Ecto neural progenitor cell (in vitro differentiated cells): Measurements from ENCODE around the gene ZNF423.
"Not testable (repeated sequence)": the region's sequence is repeated elsewhere in the genome, so short reads cannot be mapped to it uniquely, and the experiment has no call there.

Experiments
- DNase-seq: peaks from one replicate; pipeline ENCODE4 v3.0.0-alpha.2; 2018; ENCODE audit warnings: low spot score

Gene ZNF423

GRCh38 chr16:49696414-49697101 is 159.4 kb downstream of the ZNF423 start:
- peak; percentile 91 for DNase-seq

GRCh38 chr16:49695782-49696413 is 160.0 kb downstream of the ZNF423 start:
- no peak for DNase-seq

GRCh38 chr16:49693445-49693844 is 162.5 kb downstream of the ZNF423 start:
- DNase-seq: no peak

DNA sequence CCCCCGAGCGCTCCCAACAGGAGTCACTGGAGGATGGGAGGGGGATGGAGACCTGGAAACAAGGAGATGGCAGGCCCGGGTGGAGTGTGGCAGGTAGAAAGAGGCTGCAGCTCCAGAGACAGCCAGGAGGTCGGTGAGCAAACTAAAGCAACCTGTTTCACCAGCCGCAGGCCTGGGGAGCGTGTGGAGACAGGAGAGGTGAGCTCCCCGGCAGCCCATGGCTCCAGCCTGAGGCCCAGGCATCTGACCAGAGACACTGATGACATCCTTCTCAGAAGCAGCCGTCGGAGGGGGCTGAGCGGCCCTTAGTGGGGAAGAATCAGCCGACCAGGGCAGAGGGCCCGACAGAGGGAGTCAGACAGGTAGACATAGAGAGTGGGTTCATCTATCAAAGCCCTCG is 165.1 kb downstream of the ZNF423 start:
- DNase-seq: no peak

- no peak for DNase-seq
These were observed 167.7 kb downstream of the ZNF423 start for GRCh38 chr16:49688036-49688697.

GRCh38 chr16:49687476-49688002 is 168.4 kb downstream of the ZNF423 start:
- no peak for DNase-seq

DNA sequence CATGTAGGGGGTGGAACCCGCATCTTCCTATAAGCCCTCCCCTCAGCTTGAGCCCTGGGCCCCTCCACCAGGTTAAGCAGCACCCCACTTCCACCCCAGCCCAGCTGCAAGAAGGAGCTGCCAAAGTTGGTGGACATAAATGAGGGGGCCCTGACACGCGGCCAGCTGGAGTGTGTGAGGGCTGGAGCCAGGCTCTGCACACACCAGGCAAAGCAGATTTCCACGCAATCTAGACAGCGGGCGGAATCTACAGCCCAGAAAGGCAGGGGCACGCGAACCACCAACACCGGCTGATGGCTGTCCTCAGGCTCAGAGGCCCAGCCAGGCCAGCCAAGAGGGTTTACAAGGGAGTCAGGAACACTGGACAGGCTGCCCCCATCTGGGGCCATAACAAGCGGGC is 171.2 kb downstream of the ZNF423 start:
- no peak for DNase-seq

GRCh38 chr16:49682577-49683165 is 173.2 kb downstream of the ZNF423 start:
- no peak for DNase-seq

GRCh38 chr16:49681217-49681883 is 174.6 kb downstream of the ZNF423 start:
- no peak for DNase-seq

GRCh38 chr16:49679095-49679494 is 176.8 kb downstream of the ZNF423 start:
- no peak for DNase-seq

DNA sequence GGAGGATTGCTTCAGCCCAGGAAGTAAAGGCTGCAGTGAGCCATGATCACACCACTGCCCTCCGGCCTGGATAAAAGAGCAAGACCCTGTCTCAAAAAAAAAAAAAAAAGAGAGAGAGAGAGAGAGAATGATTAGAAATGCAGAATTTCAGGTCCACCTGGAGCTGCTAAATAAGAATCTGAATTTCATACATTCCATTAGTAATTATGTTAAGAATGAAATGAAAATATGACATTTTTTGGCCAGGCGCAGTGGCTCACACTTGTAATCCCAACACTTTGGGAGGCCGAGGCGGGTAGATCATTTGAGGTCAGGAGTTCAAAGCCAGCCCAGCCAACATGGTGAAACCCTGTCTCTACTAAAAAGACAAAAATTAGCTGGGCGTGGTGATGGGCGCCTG is 178.3 kb downstream of the ZNF423 start:
- DNase-seq: not testable (repeated sequence)

- no peak for DNase-seq
These were observed 180.5 kb downstream of the ZNF423 start for GRCh38 chr16:49675413-49675812.

- no peak for DNase-seq
These were observed 180.9 kb downstream of the ZNF423 start for GRCh38 chr16:49674990-49675389.

DNA sequence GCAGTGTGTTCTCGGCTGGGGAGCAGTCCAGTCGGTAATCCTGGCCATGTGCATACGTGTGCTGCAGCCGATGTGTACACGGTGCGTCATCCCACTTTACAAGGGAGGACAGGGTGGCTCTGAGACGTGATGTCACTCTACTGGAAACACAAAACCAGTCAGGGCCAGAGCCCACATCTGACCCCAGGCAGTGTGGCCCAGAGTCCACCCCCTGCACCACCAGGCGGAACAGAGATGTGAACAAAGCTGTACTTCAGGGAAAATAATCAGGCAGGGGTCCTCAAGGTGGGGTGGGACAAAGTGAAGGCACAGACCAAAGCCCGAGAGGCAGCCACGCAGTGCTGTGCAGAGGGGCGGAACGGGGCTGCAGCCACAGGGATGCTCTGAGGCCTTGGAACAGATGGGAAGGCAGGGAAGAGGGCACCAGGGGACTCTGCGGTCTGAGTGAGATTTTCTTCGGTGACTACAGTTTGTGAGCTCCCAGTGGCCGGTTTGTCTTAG is 181.5 kb downstream of the ZNF423 start:
- no peak for DNase-seq

DNA sequence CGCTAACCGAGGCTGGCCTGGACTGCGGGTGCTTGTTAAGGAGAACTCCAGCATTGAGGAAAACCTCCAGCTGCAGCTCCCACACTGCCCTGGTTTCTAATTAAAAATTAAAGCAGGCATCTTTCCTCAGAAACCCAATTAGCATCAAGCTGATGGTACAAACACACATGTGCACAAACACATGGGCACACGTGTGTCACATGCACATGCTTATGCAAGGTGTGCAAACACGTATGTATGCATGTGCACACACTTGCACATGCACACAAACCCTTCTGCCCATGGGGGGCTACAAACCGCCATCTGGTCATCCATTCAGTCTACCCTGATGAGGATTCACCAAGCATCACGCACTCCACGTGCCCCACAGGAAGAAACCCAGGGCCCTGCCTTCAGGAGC is 182.5 kb downstream of the ZNF423 start:
- DNase-seq: no peak

- DNase-seq: no peak
These were observed 183.2 kb downstream of the ZNF423 start for GRCh38 chr16:49672753-49673152.

- DNase-seq: no peak
These were observed 184.6 kb downstream of the ZNF423 start for GRCh38 chr16:49671333-49671732.

DNA sequence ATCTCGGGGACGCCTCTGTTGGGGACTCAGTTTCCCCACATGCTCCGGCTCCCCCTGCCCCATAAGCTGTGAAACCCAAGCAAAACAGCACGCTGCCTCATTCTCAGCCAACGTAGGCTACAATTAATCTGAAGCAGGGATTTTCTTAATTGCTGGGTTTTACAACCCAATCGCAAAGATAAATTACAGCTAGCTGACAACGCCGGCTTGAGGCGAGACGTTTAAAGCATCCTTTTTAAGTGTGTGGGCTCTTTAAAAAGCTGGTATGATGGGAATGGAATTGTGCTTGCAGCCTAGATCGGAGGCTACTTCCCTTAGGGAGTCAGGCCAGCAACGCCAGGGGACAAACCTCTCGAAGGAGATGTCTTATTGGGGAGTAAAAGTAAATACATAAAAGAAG is 185.3 kb downstream of the ZNF423 start:
- DNase-seq: no peak

DNA sequence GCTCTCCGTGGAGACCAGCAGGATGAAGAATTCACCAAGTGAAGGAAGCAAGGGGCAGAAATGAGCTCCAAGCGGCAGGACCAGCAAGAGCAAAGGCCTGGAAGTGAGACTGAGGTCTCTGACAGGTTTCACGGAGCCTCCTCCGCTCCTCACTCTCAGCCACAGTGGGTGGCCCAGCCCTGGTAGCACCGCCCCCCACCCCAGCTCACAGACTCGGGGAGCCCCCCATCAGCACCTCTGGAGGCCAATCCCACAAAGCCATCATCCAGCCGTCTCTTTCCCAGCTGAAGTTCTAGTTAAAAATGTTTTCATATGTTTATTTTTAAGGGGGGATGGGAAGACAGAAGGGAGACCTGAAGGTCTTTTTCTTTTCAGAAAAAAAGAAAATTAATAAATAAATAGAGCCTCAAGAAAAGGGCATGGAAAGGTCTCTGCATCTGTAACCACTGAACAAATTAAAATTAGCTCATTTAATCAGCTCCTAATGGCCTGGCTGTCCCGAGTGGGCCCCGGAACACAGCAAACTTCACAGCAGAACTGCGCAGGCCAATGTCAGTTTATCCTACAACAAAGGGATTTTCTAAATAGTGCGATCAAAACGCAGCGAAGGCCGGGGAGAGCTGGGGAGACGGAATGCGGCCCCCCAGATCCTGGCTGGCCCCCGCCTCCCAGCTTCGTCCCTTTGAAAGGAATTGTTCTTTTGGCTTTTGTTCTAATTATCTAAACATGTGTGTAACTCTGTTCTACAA is 190.3 kb downstream of the ZNF423 start:
- no peak for DNase-seq

- DNase-seq: no peak
These were observed 191.4 kb downstream of the ZNF423 start for GRCh38 chr16:49664221-49665215.
